Choroid plexus epithelial cell (primary cell): ENCODE measurements around the gene GRAMD2A.

Experiments
- DNase-seq: peaks from one replicate; pipeline ENCODE4 v3.0.0-alpha.2; 2010; ENCODE audit warnings: low read depth
- H3K4me3 ChIP-seq: 2 replicates; pipeline ENCODE4 v1.5.1; 2011; ENCODE audit warnings: low read depth, mild to moderate bottlenecking, control low read depth, low read length, moderate library complexity
- CTCF ChIP-seq: conservative IDR thresholded peaks from 2 replicates; pipeline ENCODE4 v1.5.1; 2011; ENCODE audit warnings: low read depth, mild to moderate bottlenecking, control low read depth, inconsistent platforms, low read length, moderate library complexity

Gene GRAMD2A

GRCh38 chr15:72236381-72237003 lies 38.9 kb upstream of the GRAMD2A start:
- peak overlapping the region; percentile 49 for H3K4me3 ChIP-seq
- DNase-seq, result no peak
- TF ChIP-seq CTCF, result no peak

- no peak overlapping the region for H3K4me3 ChIP-seq
- DNase-seq, result no peak
- TF ChIP-seq CTCF, result no peak
Observed at GRCh38 chr15:72235298-72235697, 37.7 kb upstream of the GRAMD2A start.

GRCh38 chr15:72233769-72234168 lies 36.2 kb upstream of the GRAMD2A start:
- DNase-seq, result no peak
- TF ChIP-seq CTCF, result no peak
- no peak overlapping the region for H3K4me3 ChIP-seq

- TF ChIP-seq CTCF, result no peak
- peak; percentile 90 for DNase-seq
- H3K4me3 ChIP-seq, result peak overlapping the region; percentile 87
Observed at GRCh38 chr15:72231833-72232478, 34.4 kb upstream of the GRAMD2A start.

- peak; percentile 97 for DNase-seq
- H3K4me3 ChIP-seq, result peak within 1 kb of the TSS; percentile 87
- TF ChIP-seq CTCF, result no peak
Observed at GRCh38 chr15:72231066-72231832, 33.7 kb upstream of the GRAMD2A start, which contains the start of gene PKM. Gene PKM, minus strand, starts transcription at chr15:72231190. Its CDS starts 12,093 bp downstream, at chr15:72219097.

- DNase-seq, result peak; percentile 92
- H3K4me3 ChIP-seq, result peak overlapping the region; percentile 87
- TF ChIP-seq CTCF, result no peak
Observed at GRCh38 chr15:72230197-72231065, 32.8 kb upstream of the GRAMD2A start.
